ENCODE data around the gene C1orf122.

Gene C1orf122

GRCh38 chr1:37846647-37847339 lies 39.2 kb downstream of the C1orf122 start:
- FAIRE-seq: no peak

- FAIRE-seq: no peak
Measured at GRCh38 chr1:37849480-37849879, 41.9 kb downstream of the C1orf122 start.

- FAIRE-seq: no peak
Measured at GRCh38 chr1:37850352-37850955, 42.9 kb downstream of the C1orf122 start.

GRCh38 chr1:37851262-37851661 lies 43.7 kb downstream of the C1orf122 start:
- no peak for FAIRE-seq

GRCh38 chr1:37851782-37852210 lies 44.2 kb downstream of the C1orf122 start:
- no peak for FAIRE-seq

- no peak for FAIRE-seq
Measured at GRCh38 chr1:37853157-37853556, 45.6 kb downstream of the C1orf122 start.

GRCh38 chr1:37854406-37854805 lies 46.8 kb downstream of the C1orf122 start:
- no peak for FAIRE-seq
